ENCODE results near the gene E2F3. TPM values are rescaled to one million over a fixed set of nuclear protein-coding genes. Genes with fewer than 3 reads are reported as not detected.
A peak's percentile ranks its signal among the peaks of the same experiment; 100 is the strongest.

E2F3 gene
- total and polyA plus RNA-seq, 10 of the 15 experiments (the other 5 are each of a cell fraction or from before 2014, with no cell fraction given), result 5.1 to 16.8 (median 10.6) TPM

DNA sequence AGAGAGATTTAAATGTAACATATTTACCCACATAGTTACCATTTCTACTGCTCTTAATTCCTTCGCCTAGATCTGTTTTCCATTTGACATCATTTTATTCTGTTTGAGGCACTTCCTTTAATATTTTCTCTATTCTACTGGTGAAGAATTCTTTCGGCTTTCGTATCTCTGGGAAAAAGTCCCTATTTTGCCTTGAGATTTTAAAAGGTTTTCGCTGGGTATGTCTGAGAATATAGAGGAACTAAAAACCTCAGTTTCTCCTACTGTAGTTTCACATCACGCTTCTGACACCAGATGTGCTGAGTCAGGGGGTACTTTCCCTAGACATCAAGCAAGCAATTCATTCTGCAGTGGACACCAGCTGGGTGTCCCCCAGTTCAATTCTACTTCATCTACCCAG, 61.7 kb downstream of the E2F3 start (continued):
- TF ChIP-seq BACH1 (IDR thresholded peaks at IDR 0.05; ENCODE audit: borderline replicate concordance), result peak; percentile 83; the same call in 1 of the 2 replicates
- TF ChIP-seq CBX3 (IDR thresholded peaks at IDR 0.05; ENCODE audit: borderline replicate concordance, low read depth), result no peak
- TF ChIP-seq ATF2 (IDR thresholded peaks at IDR 0.05; ENCODE audit: low read length), result peak; percentile 70
- peak in 1 of 2 experiments; percentile 44; a peak in 1 of 4 replicates for TF ChIP-seq EP300 (IDR thresholded peaks at IDR 0.05; ENCODE audit: borderline replicate concordance in 1 of 2, control insufficient read depth in 1 of 2, low read depth in 2 of 2, low read length in 2 of 2)
- no peak for TF ChIP-seq NFYB (IDR thresholded peaks at IDR 0.05; ENCODE audit: insufficient read depth, low read depth, low read length)
- no peak for TF ChIP-seq NR2C1 (IDR thresholded peaks at IDR 0.05)
- no peak for TF ChIP-seq YBX1 (IDR thresholded peaks at IDR 0.05)
- TF ChIP-seq ZNF592 (IDR thresholded peaks at IDR 0.05), result no peak
- TF ChIP-seq CEBPB (IDR thresholded peaks at IDR 0.05; ENCODE audit: borderline replicate concordance in 1 of 2, low read depth in 2 of 2, low read length in 2 of 2), result no peak; a peak in 1 of 4 replicates
- no peak for TF ChIP-seq SP1 (IDR thresholded peaks at IDR 0.05; ENCODE audit: low read depth, low read length)
- peak; percentile 29; the same call in 1 of the 2 replicates for TF ChIP-seq CREB1 (IDR thresholded peaks at IDR 0.05; ENCODE audit: low read depth)
- peak in 1 of 2 experiments; percentile 11; a peak in 1 of 4 replicates for TF ChIP-seq ETV6 (conservative IDR thresholded peaks at IDR 0.05 in 1 of 2, IDR thresholded peaks at IDR 0.05 in 1 of 2; ENCODE audit: borderline replicate concordance in 1 of 2, low read depth in 1 of 2)
- TF ChIP-seq MLLT1 (IDR thresholded peaks at IDR 0.05), result 0 out of 2 replicates have a peak, but pooled peaks have one; percentile 30
- TF ChIP-seq KLF5 (IDR thresholded peaks at IDR 0.05; ENCODE audit: partially characterized antibody), result peak; percentile 68
- TF ChIP-seq IRF3 (IDR thresholded peaks at IDR 0.05), result no peak
- TF ChIP-seq POLR2A (IDR thresholded peaks at IDR 0.05; ENCODE audit: low read depth, low read length), result no peak
- no peak for TF ChIP-seq SUZ12 (IDR thresholded peaks at IDR 0.05; ENCODE audit: unreplicated experiment)
- TF ChIP-seq, protein P1, sequence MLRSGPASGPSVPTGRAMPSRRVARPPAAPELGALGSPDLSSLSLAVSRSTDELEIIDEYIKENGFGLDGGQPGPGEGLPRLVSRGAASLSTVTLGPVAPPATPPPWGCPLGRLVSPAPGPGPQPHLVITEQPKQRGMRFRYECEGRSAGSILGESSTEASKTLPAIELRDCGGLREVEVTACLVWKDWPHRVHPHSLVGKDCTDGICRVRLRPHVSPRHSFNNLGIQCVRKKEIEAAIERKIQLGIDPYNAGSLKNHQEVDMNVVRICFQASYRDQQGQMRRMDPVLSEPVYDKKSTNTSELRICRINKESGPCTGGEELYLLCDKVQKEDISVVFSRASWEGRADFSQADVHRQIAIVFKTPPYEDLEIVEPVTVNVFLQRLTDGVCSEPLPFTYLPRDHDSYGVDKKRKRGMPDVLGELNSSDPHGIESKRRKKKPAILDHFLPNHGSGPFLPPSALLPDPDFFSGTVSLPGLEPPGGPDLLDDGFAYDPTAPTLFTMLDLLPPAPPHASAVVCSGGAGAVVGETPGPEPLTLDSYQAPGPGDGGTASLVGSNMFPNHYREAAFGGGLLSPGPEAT (IDR thresholded peaks at IDR 0.05; ENCODE audit: low read depth), result peak; percentile 76
- TF ChIP-seq RAD51 (IDR thresholded peaks at IDR 0.05), result no peak
- 0 out of 2 replicates have a peak, but pooled peaks have one; percentile 13 for TF ChIP-seq CREM (IDR thresholded peaks at IDR 0.05; ENCODE audit: low read depth)
